GM12878 (cell line): ENCODE results near the gene SALL3. TPM values are rescaled to one million over a fixed set of nuclear protein-coding genes. Genes with fewer than 3 reads are reported as not detected.

ENCODE experiments used
- ATAC-seq: fragments of 200-7000 bp; cut with Tn5 transposase; 3 replicates; pipeline ENCODE4 v1.9.1; 2020; ENCODE audit warnings: mild to moderate bottlenecking, moderate library complexity
- BruUV-seq: library from RNA; stranded (reverse); fragments of 400-500 nt; replicated peaks from 2 replicates; lab custom pipeline; 2021; lab: Mats Ljungman, UMichigan
- CTCF ChIA-PET: fragments of 300-600 bp; sonication (Branson Sonifier 250); formaldehyde crosslinking; extraction: SDS; loops from one replicate; lab custom pipeline; 2021; ENCODE audit warnings: inconsistent platforms; lab: Yijun Ruan, JAX
- POLR2A ChIA-PET: fragments of 350-600 bp; formaldehyde crosslinking; extraction: SDS; loops from one replicate; lab custom pipeline; 2021; ENCODE audit warnings: inconsistent platforms; lab: Charles Lee
- RAD21 ChIA-PET: fragments of 300-600 bp; sonication (Branson Sonifier 250); formaldehyde crosslinking; loops from one replicate; lab custom pipeline; 2023; ENCODE audit warnings: antibody characterized with exemption; ENCODE audit not compliant: unreplicated experiment; lab: Charles Lee
- SMC1A ChIA-PET: fragments of 300-600 bp; sonication (Branson Sonifier 250); formaldehyde crosslinking; loops from one replicate; lab custom pipeline; 2023; ENCODE audit not compliant: unreplicated experiment, uncharacterized antibody; lab: Charles Lee
- DNase-seq: peaks from one replicate; pipeline ENCODE4 v3.0.0-alpha.2; 2011; ENCODE audit warnings: low read depth, low spot score
- FAIRE-seq: peaks from 3 replicates; lab custom pipeline; 2011; peaks lifted over from hg19 to GRCh38; lab: Jason Lieb, UNC
- H2AFZ ChIP-seq: 2 replicates; pipeline ENCODE4 v1.6.0; 2011; ENCODE audit warnings: low read depth, low read length, control low read depth; ENCODE audit not compliant: control insufficient read depth
- H3K27ac ChIP-seq: 2 replicates; pipeline ENCODE4 v1.5.1; 2011; ENCODE audit warnings: control low read depth; ENCODE audit not compliant: control insufficient read depth, insufficient read depth
- H3K27me3 ChIP-seq, 2 experiments: replicated peaks in 1 of 2; 2 replicates each; pipeline versions ENCODE4 v1.6.0 to v1.6.1; 2011; ENCODE audit warnings: low read length in 1 of 2; ENCODE audit not compliant: control insufficient read depth in 2 of 2, insufficient read depth in 2 of 2
- H3K36me3 ChIP-seq, 2 experiments: 2 replicates each; pipeline ENCODE4 v1.5.1; 2011; ENCODE audit warnings: low read length in 1 of 2; ENCODE audit not compliant: control insufficient read depth in 2 of 2, insufficient read depth in 2 of 2
- H3K4me1 ChIP-seq: 2 replicates; pipeline ENCODE4 v1.6.1; 2011; ENCODE audit warnings: mild to moderate bottlenecking, low read length, moderate library complexity, mixed read lengths; ENCODE audit not compliant: control insufficient read depth, insufficient read depth
- H3K4me2 ChIP-seq: 2 replicates; pipeline ENCODE4 v1.6.0; 2011; ENCODE audit warnings: control low read depth; ENCODE audit not compliant: control insufficient read depth, insufficient read depth
- H3K4me3 ChIP-seq: fragments of 200-600 bp; sonication (generic); 2 replicates; pipeline ENCODE4 v1.5.1; 2016
- H3K79me2 ChIP-seq: 2 replicates; pipeline ENCODE4 v1.6.0; 2011; ENCODE audit warnings: low read length; ENCODE audit not compliant: control insufficient read depth, insufficient read depth
- H3K9ac ChIP-seq: 2 replicates; pipeline ENCODE4 v1.8.0; 2011; ENCODE audit warnings: low read length, control low read depth, mixed read lengths; ENCODE audit not compliant: control insufficient read depth, insufficient read depth
- H3K9me3 ChIP-seq: replicated peaks from 3 replicates; pipeline ENCODE4 v1.5.1; 2011; ENCODE audit warnings: mild to moderate bottlenecking, low read length; ENCODE audit not compliant: control insufficient read depth, insufficient read depth
- H4K20me1 ChIP-seq: 2 replicates; pipeline ENCODE4 v1.6.0; 2011; ENCODE audit not compliant: control insufficient read depth, insufficient read depth
- ASH2L ChIP-seq: fragments of 300-600, 200-600 bp; sonication (generic); IDR thresholded peaks from 2 replicates; pipeline ENCODE4 v1.6.1; 2017; ENCODE audit warnings: low read depth, mild to moderate bottlenecking, borderline replicate concordance
- BCL11A ChIP-seq: IDR thresholded peaks from 2 replicates; pipeline ENCODE4 v1.6.1; 2011; ENCODE audit warnings: low read depth, low read length
- EGR1 ChIP-seq, 2 experiments: IDR thresholded peaks; 1 replicate in 1 of 2; 2 replicates in 1 of 2; pipeline ENCODE4 v1.6.1; 2011 to 2012; ENCODE audit warnings: low read depth in 2 of 2, low read length in 2 of 2, borderline replicate concordance in 1 of 2, mild to moderate bottlenecking in 1 of 2, moderate library complexity in 1 of 2
- ETV6 ChIP-seq, 2 experiments: fragments of 450-650 bp in 1 of 2; IDR thresholded peaks in 1 of 2; conservative IDR thresholded peaks in 1 of 2; 2 replicates each; pipeline ENCODE4 v1.6.1; 2014; ENCODE audit warnings: antibody characterized with exemption in 1 of 2, borderline replicate concordance in 1 of 2, low read depth in 1 of 2, mild to moderate bottlenecking in 1 of 2, moderate library complexity in 1 of 2
- EZH2 ChIP-seq: IDR thresholded peaks from 2 replicates; pipeline ENCODE4 v1.6.1; 2012; ENCODE audit warnings: low read depth, mild to moderate bottlenecking, control low read depth, inconsistent platforms, low read length, borderline replicate concordance; ENCODE audit not compliant: control insufficient read depth
- HDAC2 ChIP-seq: fragments of 200-600 bp; sonication (generic); IDR thresholded peaks from 2 replicates; pipeline ENCODE4 v1.6.1; 2017
- NFXL1 ChIP-seq: fragments of 450-650 bp; IDR thresholded peaks from 2 replicates; pipeline ENCODE4 v1.6.1; 2017; ENCODE audit warnings: antibody characterized with exemption, mild to moderate bottlenecking, borderline replicate concordance
- RAD51 ChIP-seq: fragments of 450-650 bp; IDR thresholded peaks from 2 replicates; pipeline ENCODE4 v1.6.1; 2016; ENCODE audit warnings: moderate library complexity, mild to moderate bottlenecking, inconsistent platforms
- SMAD1 ChIP-seq: fragments of 450-650 bp; IDR thresholded peaks from 2 replicates; pipeline ENCODE4 v1.6.1; 2018; ENCODE audit warnings: mild to moderate bottlenecking, low read depth; ENCODE audit not compliant: partially characterized antibody
- ZNF217 ChIP-seq: fragments of 450-650 bp; IDR thresholded peaks from 2 replicates; pipeline ENCODE4 v1.6.1; 2017; ENCODE audit warnings: antibody characterized with exemption, mild to moderate bottlenecking
- ZZZ3 ChIP-seq: IDR thresholded peaks from 2 replicates; pipeline ENCODE4 v1.6.1; 2011; ENCODE audit warnings: low read depth; ENCODE audit not compliant: control insufficient read depth, insufficient read length
- WGBS: methylation state at CpG from one replicate; pipeline ENCODE4 v1.1.6; 2016; ENCODE audit warnings: low lambda C conversion rate; ENCODE audit not compliant: insufficient replicate concordance, insufficient coverage; ENCODE audit errors: missing lambda C conversion rate; 5-methylcytosine and 5-hydroxymethylcytosine counted together
- in situ Hi-C: fragments of 300-500 bp; cut with MboI; formaldehyde crosslinking; loops from 9 replicates; pipeline ENCODE4 v1.14.3; 2018; ENCODE audit warnings: mixed read lengths
- intact Hi-C: fragments of 100-400 bp; cut with micrococcal nuclease; formaldehyde crosslinking; loops from one replicate; pipeline ENCODE4 v1.14.2; 2022; ENCODE audit not compliant: unreplicated experiment
- polyA plus RNA-seq, 11 experiments: library from polyadenylated mRNA; depleted of rRNA in 4 of 11; unstranded in 6 of 11; stranded (reverse) in 5 of 11; fragments of >200 nt; fragmentation: Nextera tagmentation in 4 of 11; fragmentation: Illumina TruSeq in 1 of 11; extraction: Ambion mirVana in 4 of 11; extraction: Trizol in 1 of 11; gene quantifications; 1 replicate in 1 of 11; 2 replicates in 10 of 11; pipeline versions ENCODE4 v1.2.1 to v1.2.3, GENCODE V29; 2011 to 2016; ENCODE audit warnings: inconsistent platforms in 2 of 11, missing spikeins in 2 of 11, low read depth in 1 of 11
- total RNA-seq, 4 experiments: library from RNA; depleted of rRNA in 3 of 4; stranded (reverse); fragments of >200 nt in 3 of 4; fragmentation: Illumina TruSeq in 1 of 4; extraction: Trizol in 1 of 4; gene quantifications; 2 replicates each; pipeline versions ENCODE4 v1.2.1 to v1.2.3, GENCODE V29; 2013 to 2021
- TF ChIP-seq, protein P1 (sequence below): fragments of 150-350 bp; IDR thresholded peaks from 2 replicates; pipeline ENCODE4 v1.6.1; 2016; ENCODE audit warnings: low read depth, low read length
- TF ChIP-seq, protein P2 (sequence below): fragments of 450-650 bp; IDR thresholded peaks from 2 replicates; pipeline ENCODE4 v1.6.1; 2017; ENCODE audit warnings: low read depth, mild to moderate bottlenecking, moderate library complexity
- TF ChIP-seq, protein P3 (sequence below): fragments of 450-650 bp; formaldehyde crosslinking; IDR thresholded peaks from 2 replicates; pipeline ENCODE4 v1.5.0; 2022; ENCODE audit warnings: mild to moderate bottlenecking, missing genetic modification characterization
- TF ChIP-seq, protein P4 (sequence below): fragments of 450-650 bp; IDR thresholded peaks from 2 replicates; pipeline ENCODE4 v1.6.1; 2016; ENCODE audit warnings: mild to moderate bottlenecking

Gene SALL3
- total and polyA plus RNA-seq, 10 of the 15 experiments (the other 5 are each of a cell fraction or from before 2014, with no cell fraction given), result 0.01 to 0.10 (median 0.07) TPM; not detected in 7

DNA sequence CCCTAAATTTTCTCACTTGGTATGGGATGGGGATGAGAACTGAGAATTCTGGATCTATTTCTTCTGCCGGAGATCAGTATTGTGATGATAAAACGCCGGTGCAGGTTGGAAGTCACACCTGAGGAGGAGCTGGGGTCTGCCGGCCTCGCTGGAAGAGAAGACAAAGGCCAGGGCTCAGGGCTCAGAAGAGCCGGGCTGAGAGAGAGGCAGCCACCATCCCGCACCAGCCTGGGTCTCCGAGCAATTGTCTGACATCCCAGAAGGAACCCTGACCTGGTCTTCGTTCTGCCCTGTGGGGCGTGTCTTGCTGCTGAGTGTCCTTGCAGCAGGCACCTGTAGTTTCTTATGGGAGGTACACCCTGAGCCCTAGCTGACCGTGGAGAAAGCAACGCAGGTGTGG is 31.4 kb upstream of the SALL3 start:
- 43% methylated on average over 12 of the region's 12 CpGs for WGBS
- H4K20me1 ChIP-seq, result no peaks in the 10 kb centered on the region
- no peak for FAIRE-seq
- no peaks in the 10 kb centered on the region for H3K27me3 ChIP-seq
- DNase-seq, result no peak
- H3K4me3 ChIP-seq, result no peak overlapping the region
- no TSS peak for BruUV-seq
- H3K9me3 ChIP-seq, result no peaks in the 10 kb centered on the region; the same call in 2 of the 3 replicates
- no peaks in the 10 kb centered on the region for H3K36me3 ChIP-seq
- in situ Hi-C loops, result loop anchor here (10.0 kb wide), 1 partner anchor 63 kb away; no protein-coding TSS in a partner anchor
- POLR2A ChIA-PET, result no interaction called here
- intact Hi-C loops, result no loop called here
- SMC1A ChIA-PET, result no interaction called here
- CTCF ChIA-PET, result no interaction called here
- H3K9ac ChIP-seq, result no peak overlapping the region
- RAD21 ChIA-PET, result no interaction called here
- ATAC-seq, result no peak
- no peak overlapping the region for H2AFZ ChIP-seq
- no peak overlapping the region for H3K27ac ChIP-seq
- no peaks in the 10 kb centered on the region for H3K79me2 ChIP-seq
- H3K4me2 ChIP-seq, result no peak overlapping the region
- no peaks in the 10 kb centered on the region for H3K4me1 ChIP-seq
- TF ChIP-seq SMAD1 (no peak), ASH2L (no peak), ZNF217 (no peak), ETV6 (conservative IDR thresholded peaks at IDR 0.05 in 1 of 2, IDR thresholded peaks at IDR 0.05 in 1 of 2; ENCODE audit: borderline replicate concordance in 1 of 2, low read depth in 1 of 2) (no peak), RAD51 (no peak), BCL11A (no peak), EGR1 (IDR thresholded peaks at IDR 0.05; ENCODE audit: borderline replicate concordance in 1 of 2, low read depth in 2 of 2, low read length in 2 of 2) (no peak), ZZZ3 (no peak), EZH2 (no peak), NFXL1 (no peak), HDAC2 (no peak)
- TF ChIP-seq, protein P1, sequence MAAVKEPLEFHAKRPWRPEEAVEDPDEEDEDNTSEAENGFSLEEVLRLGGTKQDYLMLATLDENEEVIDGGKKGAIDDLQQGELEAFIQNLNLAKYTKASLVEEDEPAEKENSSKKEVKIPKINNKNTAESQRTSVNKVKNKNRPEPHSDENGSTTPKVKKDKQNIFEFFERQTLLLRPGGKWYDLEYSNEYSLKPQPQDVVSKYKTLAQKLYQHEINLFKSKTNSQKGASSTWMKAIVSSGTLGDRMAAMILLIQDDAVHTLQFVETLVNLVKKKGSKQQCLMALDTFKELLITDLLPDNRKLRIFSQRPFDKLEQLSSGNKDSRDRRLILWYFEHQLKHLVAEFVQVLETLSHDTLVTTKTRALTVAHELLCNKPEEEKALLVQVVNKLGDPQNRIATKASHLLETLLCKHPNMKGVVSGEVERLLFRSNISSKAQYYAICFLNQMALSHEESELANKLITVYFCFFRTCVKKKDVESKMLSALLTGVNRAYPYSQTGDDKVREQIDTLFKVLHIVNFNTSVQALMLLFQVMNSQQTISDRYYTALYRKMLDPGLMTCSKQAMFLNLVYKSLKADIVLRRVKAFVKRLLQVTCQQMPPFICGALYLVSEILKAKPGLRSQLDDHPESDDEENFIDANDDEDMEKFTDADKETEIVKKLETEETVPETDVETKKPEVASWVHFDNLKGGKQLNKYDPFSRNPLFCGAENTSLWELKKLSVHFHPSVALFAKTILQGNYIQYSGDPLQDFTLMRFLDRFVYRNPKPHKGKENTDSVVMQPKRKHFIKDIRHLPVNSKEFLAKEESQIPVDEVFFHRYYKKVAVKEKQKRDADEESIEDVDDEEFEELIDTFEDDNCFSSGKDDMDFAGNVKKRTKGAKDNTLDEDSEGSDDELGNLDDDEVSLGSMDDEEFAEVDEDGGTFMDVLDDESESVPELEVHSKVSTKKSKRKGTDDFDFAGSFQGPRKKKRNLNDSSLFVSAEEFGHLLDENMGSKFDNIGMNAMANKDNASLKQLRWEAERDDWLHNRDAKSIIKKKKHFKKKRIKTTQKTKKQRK, result no peak
- TF ChIP-seq, protein P2, sequence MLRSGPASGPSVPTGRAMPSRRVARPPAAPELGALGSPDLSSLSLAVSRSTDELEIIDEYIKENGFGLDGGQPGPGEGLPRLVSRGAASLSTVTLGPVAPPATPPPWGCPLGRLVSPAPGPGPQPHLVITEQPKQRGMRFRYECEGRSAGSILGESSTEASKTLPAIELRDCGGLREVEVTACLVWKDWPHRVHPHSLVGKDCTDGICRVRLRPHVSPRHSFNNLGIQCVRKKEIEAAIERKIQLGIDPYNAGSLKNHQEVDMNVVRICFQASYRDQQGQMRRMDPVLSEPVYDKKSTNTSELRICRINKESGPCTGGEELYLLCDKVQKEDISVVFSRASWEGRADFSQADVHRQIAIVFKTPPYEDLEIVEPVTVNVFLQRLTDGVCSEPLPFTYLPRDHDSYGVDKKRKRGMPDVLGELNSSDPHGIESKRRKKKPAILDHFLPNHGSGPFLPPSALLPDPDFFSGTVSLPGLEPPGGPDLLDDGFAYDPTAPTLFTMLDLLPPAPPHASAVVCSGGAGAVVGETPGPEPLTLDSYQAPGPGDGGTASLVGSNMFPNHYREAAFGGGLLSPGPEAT, result no peak
- TF ChIP-seq, protein P3, sequence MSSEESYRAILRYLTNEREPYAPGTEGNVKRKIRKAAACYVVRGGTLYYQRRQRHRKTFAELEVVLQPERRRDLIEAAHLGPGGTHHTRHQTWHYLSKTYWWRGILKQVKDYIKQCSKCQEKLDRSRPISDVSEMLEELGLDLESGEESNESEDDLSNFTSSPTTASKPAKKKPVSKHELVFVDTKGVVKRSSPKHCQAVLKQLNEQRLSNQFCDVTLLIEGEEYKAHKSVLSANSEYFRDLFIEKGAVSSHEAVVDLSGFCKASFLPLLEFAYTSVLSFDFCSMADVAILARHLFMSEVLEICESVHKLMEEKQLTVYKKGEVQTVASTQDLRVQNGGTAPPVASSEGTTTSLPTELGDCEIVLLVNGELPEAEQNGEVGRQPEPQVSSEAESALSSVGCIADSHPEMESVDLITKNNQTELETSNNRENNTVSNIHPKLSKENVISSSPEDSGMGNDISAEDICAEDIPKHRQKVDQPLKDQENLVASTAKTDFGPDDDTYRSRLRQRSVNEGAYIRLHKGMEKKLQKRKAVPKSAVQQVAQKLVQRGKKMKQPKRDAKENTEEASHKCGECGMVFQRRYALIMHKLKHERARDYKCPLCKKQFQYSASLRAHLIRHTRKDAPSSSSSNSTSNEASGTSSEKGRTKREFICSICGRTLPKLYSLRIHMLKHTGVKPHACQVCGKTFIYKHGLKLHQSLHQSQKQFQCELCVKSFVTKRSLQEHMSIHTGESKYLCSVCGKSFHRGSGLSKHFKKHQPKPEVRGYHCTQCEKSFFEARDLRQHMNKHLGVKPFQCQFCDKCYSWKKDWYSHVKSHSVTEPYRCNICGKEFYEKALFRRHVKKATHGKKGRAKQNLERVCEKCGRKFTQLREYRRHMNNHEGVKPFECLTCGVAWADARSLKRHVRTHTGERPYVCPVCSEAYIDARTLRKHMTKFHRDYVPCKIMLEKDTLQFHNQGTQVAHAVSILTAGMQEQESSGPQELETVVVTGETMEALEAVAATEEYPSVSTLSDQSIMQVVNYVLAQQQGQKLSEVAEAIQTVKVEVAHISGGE (CRISPR knock-in tag), result no peak
- TF ChIP-seq, protein P4, sequence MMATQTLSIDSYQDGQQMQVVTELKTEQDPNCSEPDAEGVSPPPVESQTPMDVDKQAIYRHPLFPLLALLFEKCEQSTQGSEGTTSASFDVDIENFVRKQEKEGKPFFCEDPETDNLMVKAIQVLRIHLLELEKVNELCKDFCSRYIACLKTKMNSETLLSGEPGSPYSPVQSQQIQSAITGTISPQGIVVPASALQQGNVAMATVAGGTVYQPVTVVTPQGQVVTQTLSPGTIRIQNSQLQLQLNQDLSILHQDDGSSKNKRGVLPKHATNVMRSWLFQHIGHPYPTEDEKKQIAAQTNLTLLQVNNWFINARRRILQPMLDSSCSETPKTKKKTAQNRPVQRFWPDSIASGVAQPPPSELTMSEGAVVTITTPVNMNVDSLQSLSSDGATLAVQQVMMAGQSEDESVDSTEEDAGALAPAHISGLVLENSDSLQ, result no peak
